ENCODE measurements around the gene TNNC1. TPM values are rescaled to one million over a fixed set of nuclear protein-coding genes. Genes with fewer than 3 reads are reported as not detected.
A peak's percentile ranks its signal among the peaks of the same experiment; 100 is the strongest.

Gene TNNC1
- total and polyA plus RNA-seq, 2 experiments from 2014 or later, result 1,875 to 3,313 TPM

GRCh38 chr3:52452570-52453221 lies 1.1 kb downstream of the TNNC1 start:
- no peak for TF ChIP-seq CTCF (IDR thresholded peaks at IDR 0.05; ENCODE audit: low read depth, low read length)
- no peaks in the 10 kb centered on the region for H3K27me3 ChIP-seq
- peak in 1 of 2 donors; percentile 91 for DNase-seq (ENCODE audit: low read depth in 1 of 2, low spot score in 1 of 2)
- H3K27ac ChIP-seq, result peak overlapping the region; percentile 99
- H3K4me1 ChIP-seq (ENCODE audit: low read depth), result peaks cover 46% of the 10 kb centered on the region
- peaks cover 23% of the 10 kb centered on the region for H3K36me3 ChIP-seq
- no peaks in the 10 kb centered on the region for H3K9me3 ChIP-seq (ENCODE audit: low read depth)
- peak overlapping the region; percentile 59 for H3K4me3 ChIP-seq

GRCh38 chr3:52452126-52452525 lies 1.7 kb downstream of the TNNC1 start:
- no peak for TF ChIP-seq CTCF (IDR thresholded peaks at IDR 0.05; ENCODE audit: low read depth, low read length)
- no peaks in the 10 kb centered on the region for H3K9me3 ChIP-seq (ENCODE audit: low read depth)
- peak overlapping the region; percentile 59 for H3K4me3 ChIP-seq
- H3K27ac ChIP-seq, result peak overlapping the region; percentile 99
- H3K36me3 ChIP-seq, result peaks cover 20% of the 10 kb centered on the region
- peaks cover 40% of the 10 kb centered on the region for H3K4me1 ChIP-seq (ENCODE audit: low read depth)
- no peaks in the 10 kb centered on the region for H3K27me3 ChIP-seq
- no peak for DNase-seq (ENCODE audit: low read depth in 1 of 2, low spot score in 1 of 2)

GRCh38 chr3:52451237-52452083 lies 2.4 kb downstream of the TNNC1 start:
- Histone ChIP-seq H3K27ac (peak overlapping the region; percentile 99), H3K4me1 (ENCODE audit: low read depth) (peaks cover 36% of the 10 kb centered on the region)
- DNase-seq (ENCODE audit: low read depth in 1 of 2, low spot score in 1 of 2), result no peak

GRCh38 chr3:52450489-52451236 lies 3.2 kb downstream of the TNNC1 start:
- Histone ChIP-seq H3K4me1 (ENCODE audit: low read depth) (peaks cover 36% of the 10 kb centered on the region), H3K9me3 (ENCODE audit: low read depth) (no peaks in the 10 kb centered on the region), H3K36me3 (peaks cover 20% of the 10 kb centered on the region), H3K27me3 (no peaks in the 10 kb centered on the region), H3K4me3 (no peak overlapping the region), H3K27ac (peak overlapping the region; percentile 99)
- DNase-seq (ENCODE audit: low read depth in 1 of 2, low spot score in 1 of 2), result no peak
- TF ChIP-seq CTCF (IDR thresholded peaks at IDR 0.05; ENCODE audit: low read depth, low read length), result no peak

More at GRCh38 chr3:52451237-52452083, 2.4 kb downstream of the TNNC1 start:
- no peaks in the 10 kb centered on the region for H3K9me3 ChIP-seq (ENCODE audit: low read depth)
- H3K36me3 ChIP-seq, result peaks cover 20% of the 10 kb centered on the region
- H3K27me3 ChIP-seq, result no peaks in the 10 kb centered on the region
- H3K4me3 ChIP-seq, result peak overlapping the region; percentile 59
- no peak for TF ChIP-seq CTCF (IDR thresholded peaks at IDR 0.05; ENCODE audit: low read depth, low read length)

GRCh38 chr3:52447512-52448355 lies 6.1 kb downstream of the TNNC1 start:
- peaks cover 27% of the 10 kb centered on the region for H3K4me1 ChIP-seq (ENCODE audit: low read depth)
- H3K36me3 ChIP-seq, result peaks cover 20% of the 10 kb centered on the region
- H3K9me3 ChIP-seq (ENCODE audit: low read depth), result no peaks in the 10 kb centered on the region
- TF ChIP-seq CTCF (IDR thresholded peaks at IDR 0.05; ENCODE audit: low read depth, low read length), result no peak
- H3K27me3 ChIP-seq, result no peaks in the 10 kb centered on the region
- no peak for DNase-seq (ENCODE audit: low read depth in 1 of 2, low spot score in 1 of 2)
- H3K27ac ChIP-seq, result peak overlapping the region; percentile 99
- H3K4me3 ChIP-seq, result no peak overlapping the region

Data from cardiac muscle cell (in vitro differentiated cells and primary cell).